WTC11 (cell line): ENCODE data around the gene LINC01488. TPM values are rescaled to one million over a fixed set of nuclear protein-coding genes. Genes with fewer than 3 reads are reported as not detected.

ENCODE experiments used
- ATAC-seq: fragments of 200-7000 bp; cut with Tn5 transposase; 2 replicates; pipeline ENCODE4 v1.10.0; 2021; ENCODE audit warnings: mild to moderate bottlenecking, moderate library complexity
- CTCF ChIA-PET: fragments of 300-600 bp; sonication (Branson Sonifier 250); formaldehyde crosslinking; loops from one replicate; lab custom pipeline; 2021; ENCODE audit warnings: antibody characterized with exemption; lab: Charles Lee
- POLR2A ChIA-PET: fragments of 350-600 bp; sonication (Branson Sonifier 250); formaldehyde crosslinking; loops from one replicate; lab custom pipeline; 2021; ENCODE audit warnings: antibody characterized with exemption; lab: Charles Lee
- DNase-seq: peaks from one replicate; pipeline ENCODE4 v3.0.0; 2021; ENCODE audit warnings: low spot score
- H3K27ac Mint-ChIP-seq: 2 replicates; pipeline ENCODE4 v1.8.0; 2021; ENCODE audit warnings: mixed read lengths
- H3K27me3 Mint-ChIP-seq: 2 replicates; pipeline ENCODE4 v1.8.0; 2021; ENCODE audit warnings: low read depth, mild to moderate bottlenecking, moderate library complexity, mixed read lengths
- H3K36me3 Mint-ChIP-seq: 2 replicates; pipeline ENCODE4 v1.8.0; 2021; ENCODE audit warnings: mixed read lengths
- H3K4me1 Mint-ChIP-seq: 2 replicates; pipeline ENCODE4 v1.8.0; 2022; ENCODE audit warnings: mixed read lengths
- H3K4me3 Mint-ChIP-seq: 2 replicates; pipeline ENCODE4 v1.8.0; 2021; ENCODE audit warnings: mild to moderate bottlenecking, moderate library complexity, mixed read lengths
- H3K9me3 Mint-ChIP-seq: 2 replicates; pipeline ENCODE4 v1.8.0; 2021; ENCODE audit warnings: mixed read lengths
- CTCF ChIP-seq: fragments of 200-600 bp; IDR thresholded peaks from 2 replicates; pipeline ENCODE4 v1.8.0; 2022; ENCODE audit warnings: antibody characterized with exemption
- E2F5 ChIP-seq: sonication (generic); formaldehyde crosslinking; IDR thresholded peaks from 2 replicates; pipeline ENCODE4 v1.8.1; 2022; ENCODE audit warnings: mild to moderate bottlenecking, moderate library complexity, missing genetic modification reagents
- EMX1 ChIP-seq: fragments of 250-450 bp; sonication (Bioruptor Pico); IDR thresholded peaks from 2 replicates; pipeline ENCODE4 v1.8.0; 2021; ENCODE audit warnings: mild to moderate bottlenecking
- GRHL2 ChIP-seq: fragments of 250-450 bp; sonication (Bioruptor Pico); IDR thresholded peaks from 2 replicates; pipeline ENCODE4 v1.8.0; 2022; ENCODE audit warnings: mild to moderate bottlenecking, moderate library complexity; ENCODE audit not compliant: insufficient replicate concordance, severe bottlenecking
- JAZF1 ChIP-seq: fragments of 250-450 bp; sonication (Bioruptor Pico); IDR thresholded peaks from 2 replicates; pipeline ENCODE4 v1.9.0; 2021; ENCODE audit warnings: moderate library complexity, mild to moderate bottlenecking, inconsistent platforms
- PRDM15 ChIP-seq: sonication (generic); formaldehyde crosslinking; IDR thresholded peaks from 2 replicates; pipeline ENCODE4 v1.8.0; 2022; ENCODE audit warnings: missing genetic modification reagents
- PREB ChIP-seq: sonication (generic); formaldehyde crosslinking; IDR thresholded peaks from 2 replicates; pipeline ENCODE4 v1.8.1; 2022; ENCODE audit warnings: mild to moderate bottlenecking, missing genetic modification reagents, moderate library complexity, borderline replicate concordance
- RORB ChIP-seq: fragments of 250-450 bp; sonication (Bioruptor Pico); IDR thresholded peaks from 2 replicates; pipeline ENCODE4 v1.9.0; 2021; ENCODE audit warnings: mild to moderate bottlenecking
- SMAD3 ChIP-seq: sonication (generic); formaldehyde crosslinking; IDR thresholded peaks from 2 replicates; pipeline ENCODE4 v1.8.0; 2022; ENCODE audit warnings: missing genetic modification reagents, mild to moderate bottlenecking, borderline replicate concordance
- ZBTB43 ChIP-seq: sonication (generic); formaldehyde crosslinking; IDR thresholded peaks from 2 replicates; pipeline ENCODE4 v1.8.1; 2023; ENCODE audit warnings: mild to moderate bottlenecking, missing genetic modification reagents
- ZNF138 ChIP-seq: sonication (generic); formaldehyde crosslinking; conservative IDR thresholded peaks from 2 replicates; pipeline ENCODE4 v1.8.1; 2022; ENCODE audit warnings: mild to moderate bottlenecking, moderate library complexity, missing genetic modification reagents
- total RNA-seq: library from RNA; stranded (reverse); gene quantifications from 3 replicates; pipeline ENCODE4 v1.2.3, GENCODE V29; 2021
- TF ChIP-seq, protein P1 (sequence below): sonication (generic); formaldehyde crosslinking; IDR thresholded peaks from 2 replicates; pipeline ENCODE4 v1.8.1; 2022; ENCODE audit warnings: missing genetic modification reagents, borderline replicate concordance
- TF ChIP-seq, protein P2 (sequence below): sonication (generic); formaldehyde crosslinking; IDR thresholded peaks from 2 replicates; pipeline ENCODE4 v1.8.1; 2022; ENCODE audit warnings: low read depth, missing genetic modification reagents, borderline replicate concordance
- TF ChIP-seq, protein P3 (sequence below): sonication (generic); formaldehyde crosslinking; IDR thresholded peaks from 2 replicates; pipeline ENCODE4 v1.8.0; 2022; ENCODE audit warnings: mild to moderate bottlenecking, missing genetic modification reagents
- TF ChIP-seq, protein P4 (sequence below): fragments of 250-450 bp; sonication (Bioruptor Pico); IDR thresholded peaks from 2 replicates; pipeline ENCODE4 v1.9.0; 2021; ENCODE audit warnings: mild to moderate bottlenecking
- TF ChIP-seq, protein P5 (sequence below): fragments of 250-450 bp; sonication (Bioruptor Pico); IDR thresholded peaks from 2 replicates; pipeline ENCODE4 v1.9.0; 2021; ENCODE audit warnings: mild to moderate bottlenecking

LINC01488 gene
- total RNA-seq, 1 experiment from 2014 or later = not detected

DNA sequence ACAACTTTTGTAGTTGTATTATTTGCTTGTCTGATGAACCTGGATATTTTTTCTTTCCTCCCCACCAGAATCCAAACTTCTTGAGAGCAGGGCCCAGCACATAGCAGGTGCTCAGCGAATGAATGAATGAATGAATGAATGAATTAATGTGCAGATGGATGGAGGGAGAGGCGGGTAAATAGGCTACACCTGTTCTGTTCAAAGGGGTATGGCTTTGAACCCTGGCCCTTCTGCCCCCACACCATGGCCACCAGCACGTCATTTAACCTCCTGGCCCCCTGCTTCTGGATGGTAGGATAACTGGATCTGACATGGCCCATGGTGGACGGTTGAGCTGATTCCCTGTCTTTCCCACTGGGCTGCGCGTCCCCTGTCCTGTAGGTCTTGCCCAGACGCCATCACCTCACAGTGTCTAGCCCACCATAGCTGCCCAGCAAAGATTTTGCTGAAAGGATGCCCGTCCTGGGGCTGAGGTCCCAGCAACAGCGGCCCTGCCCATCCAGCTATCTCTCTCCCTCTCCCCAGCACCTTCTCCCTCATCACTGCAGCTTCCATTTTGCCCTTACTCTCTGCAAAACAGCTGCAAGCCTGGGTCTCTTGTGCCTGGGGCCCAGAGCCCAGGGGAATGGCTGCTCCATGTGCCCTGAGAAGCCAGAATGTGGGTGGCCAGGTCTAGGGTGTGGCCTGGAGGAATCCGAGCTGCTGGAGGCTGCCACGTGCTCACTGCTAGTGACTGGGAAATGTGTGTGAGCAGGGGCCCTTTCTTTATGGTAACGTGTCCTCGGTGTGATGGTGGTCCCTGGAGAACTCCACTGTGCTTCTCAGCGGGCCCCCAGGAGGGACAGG lies 49.3 kb upstream of the LINC01488 start:
- Mint-ChIP-seq H3K27me3 (peaks cover 5% of the 10 kb centered on the region), H3K27ac (no peak overlapping the region), H3K4me1 (peaks cover 35% of the 10 kb centered on the region), H3K9me3 (no peaks in the 10 kb centered on the region), H3K4me3 (no peak overlapping the region), H3K36me3 (no peaks in the 10 kb centered on the region)
- DNase-seq (no peak), ATAC-seq (no peak)
- POLR2A ChIA-PET = no interaction called here
- CTCF ChIA-PET = no interaction called here
- TF ChIP-seq ZBTB43 (CRISPR knock-in tag) (no peak), JAZF1 (no peak), PRDM15 (CRISPR knock-in tag) (no peak), RORB (CRISPR knock-in tag) (no peak), SMAD3 (CRISPR knock-in tag) (no peak), EMX1 (CRISPR knock-in tag) (no peak), ZNF138 (no peak), PREB (CRISPR knock-in tag) (no peak), CTCF (no peak), GRHL2 (CRISPR knock-in tag) (no peak), E2F5 (CRISPR knock-in tag) (no peak)
- TF ChIP-seq, protein P1, sequence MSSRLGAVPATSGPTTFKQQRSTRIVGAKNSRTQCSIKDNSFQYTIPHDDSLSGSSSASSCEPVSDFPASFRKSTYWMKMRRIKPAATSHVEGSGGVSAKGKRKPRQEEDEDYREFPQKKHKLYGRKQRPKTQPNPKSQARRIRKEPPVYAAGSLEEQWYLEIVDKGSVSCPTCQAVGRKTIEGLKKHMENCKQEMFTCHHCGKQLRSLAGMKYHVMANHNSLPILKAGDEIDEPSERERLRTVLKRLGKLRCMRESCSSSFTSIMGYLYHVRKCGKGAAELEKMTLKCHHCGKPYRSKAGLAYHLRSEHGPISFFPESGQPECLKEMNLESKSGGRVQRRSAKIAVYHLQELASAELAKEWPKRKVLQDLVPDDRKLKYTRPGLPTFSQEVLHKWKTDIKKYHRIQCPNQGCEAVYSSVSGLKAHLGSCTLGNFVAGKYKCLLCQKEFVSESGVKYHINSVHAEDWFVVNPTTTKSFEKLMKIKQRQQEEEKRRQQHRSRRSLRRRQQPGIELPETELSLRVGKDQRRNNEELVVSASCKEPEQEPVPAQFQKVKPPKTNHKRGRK = no peak
- TF ChIP-seq, protein P2, sequence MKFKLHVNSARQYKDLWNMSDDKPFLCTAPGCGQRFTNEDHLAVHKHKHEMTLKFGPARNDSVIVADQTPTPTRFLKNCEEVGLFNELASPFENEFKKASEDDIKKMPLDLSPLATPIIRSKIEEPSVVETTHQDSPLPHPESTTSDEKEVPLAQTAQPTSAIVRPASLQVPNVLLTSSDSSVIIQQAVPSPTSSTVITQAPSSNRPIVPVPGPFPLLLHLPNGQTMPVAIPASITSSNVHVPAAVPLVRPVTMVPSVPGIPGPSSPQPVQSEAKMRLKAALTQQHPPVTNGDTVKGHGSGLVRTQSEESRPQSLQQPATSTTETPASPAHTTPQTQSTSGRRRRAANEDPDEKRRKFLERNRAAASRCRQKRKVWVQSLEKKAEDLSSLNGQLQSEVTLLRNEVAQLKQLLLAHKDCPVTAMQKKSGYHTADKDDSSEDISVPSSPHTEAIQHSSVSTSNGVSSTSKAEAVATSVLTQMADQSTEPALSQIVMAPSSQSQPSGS (CRISPR knock-in tag) = no peak
- TF ChIP-seq, protein P3, sequence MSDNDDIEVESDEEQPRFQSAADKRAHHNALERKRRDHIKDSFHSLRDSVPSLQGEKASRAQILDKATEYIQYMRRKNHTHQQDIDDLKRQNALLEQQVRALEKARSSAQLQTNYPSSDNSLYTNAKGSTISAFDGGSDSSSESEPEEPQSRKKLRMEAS = no peak
- TF ChIP-seq, protein P4, sequence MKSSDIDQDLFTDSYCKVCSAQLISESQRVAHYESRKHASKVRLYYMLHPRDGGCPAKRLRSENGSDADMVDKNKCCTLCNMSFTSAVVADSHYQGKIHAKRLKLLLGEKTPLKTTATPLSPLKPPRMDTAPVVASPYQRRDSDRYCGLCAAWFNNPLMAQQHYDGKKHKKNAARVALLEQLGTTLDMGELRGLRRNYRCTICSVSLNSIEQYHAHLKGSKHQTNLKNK (CRISPR knock-in tag) = no peak
- TF ChIP-seq, protein P5, sequence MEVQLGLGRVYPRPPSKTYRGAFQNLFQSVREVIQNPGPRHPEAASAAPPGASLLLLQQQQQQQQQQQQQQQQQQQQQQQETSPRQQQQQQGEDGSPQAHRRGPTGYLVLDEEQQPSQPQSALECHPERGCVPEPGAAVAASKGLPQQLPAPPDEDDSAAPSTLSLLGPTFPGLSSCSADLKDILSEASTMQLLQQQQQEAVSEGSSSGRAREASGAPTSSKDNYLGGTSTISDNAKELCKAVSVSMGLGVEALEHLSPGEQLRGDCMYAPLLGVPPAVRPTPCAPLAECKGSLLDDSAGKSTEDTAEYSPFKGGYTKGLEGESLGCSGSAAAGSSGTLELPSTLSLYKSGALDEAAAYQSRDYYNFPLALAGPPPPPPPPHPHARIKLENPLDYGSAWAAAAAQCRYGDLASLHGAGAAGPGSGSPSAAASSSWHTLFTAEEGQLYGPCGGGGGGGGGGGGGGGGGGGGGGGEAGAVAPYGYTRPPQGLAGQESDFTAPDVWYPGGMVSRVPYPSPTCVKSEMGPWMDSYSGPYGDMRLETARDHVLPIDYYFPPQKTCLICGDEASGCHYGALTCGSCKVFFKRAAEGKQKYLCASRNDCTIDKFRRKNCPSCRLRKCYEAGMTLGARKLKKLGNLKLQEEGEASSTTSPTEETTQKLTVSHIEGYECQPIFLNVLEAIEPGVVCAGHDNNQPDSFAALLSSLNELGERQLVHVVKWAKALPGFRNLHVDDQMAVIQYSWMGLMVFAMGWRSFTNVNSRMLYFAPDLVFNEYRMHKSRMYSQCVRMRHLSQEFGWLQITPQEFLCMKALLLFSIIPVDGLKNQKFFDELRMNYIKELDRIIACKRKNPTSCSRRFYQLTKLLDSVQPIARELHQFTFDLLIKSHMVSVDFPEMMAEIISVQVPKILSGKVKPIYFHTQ = no peak
